GM19351 (cell line): ENCODE data around the gene KLF15.

ENCODE experiments used
- ATAC-seq: cut with Tn5 transposase; IDR thresholded peaks from one replicate; pipeline ENCODE4 v1.9.1; 2021; ENCODE audit warnings: mild to moderate bottlenecking, moderate library complexity; ENCODE audit not compliant: unreplicated experiment

Gene KLF15

GRCh38 chr3:126308394-126309125, 48.6 kb downstream of the KLF15 start:
- ATAC-seq: no peak

GRCh38 chr3:126307591-126308393, 49.4 kb downstream of the KLF15 start:
- ATAC-seq: no peak

GRCh38 chr3:126306888-126307482, 50.2 kb downstream of the KLF15 start:
- ATAC-seq: no peak

GRCh38 chr3:126306397-126306796, 50.8 kb downstream of the KLF15 start:
- ATAC-seq: no peak

GRCh38 chr3:126305427-126305826, 51.8 kb downstream of the KLF15 start:
- no peak for ATAC-seq

- ATAC-seq: no peak
These were observed 52.5 kb downstream of the KLF15 start for GRCh38 chr3:126304704-126305103.

GRCh38 chr3:126304291-126304690, 52.9 kb downstream of the KLF15 start:
- no peak for ATAC-seq

GRCh38 chr3:126303272-126303671, 53.9 kb downstream of the KLF15 start:
- ATAC-seq: no peak

GRCh38 chr3:126300761-126301481, 56.3 kb downstream of the KLF15 start:
- ATAC-seq: no peak

- no peak for ATAC-seq
These were observed 57.0 kb downstream of the KLF15 start for GRCh38 chr3:126300001-126300760.

GRCh38 chr3:126295407-126295939, 61.7 kb downstream of the KLF15 start:
- no peak for ATAC-seq

- ATAC-seq: no peak
These were observed 62.9 kb downstream of the KLF15 start for GRCh38 chr3:126294211-126294808.

- no peak for ATAC-seq
These were observed 63.7 kb downstream of the KLF15 start for GRCh38 chr3:126293370-126294082.
